Daoy (cell line): ENCODE data around the gene CST3. TPM values are rescaled to one million over a fixed set of nuclear protein-coding genes. Genes with fewer than 3 reads are reported as not detected.
"Not testable (repeated sequence)": the region's sequence is repeated elsewhere in the genome, so short reads cannot be mapped to it uniquely, and the experiment has no call there.

Experiments used
- DNase-seq: peaks from one replicate; pipeline ENCODE4 v3.0.0-alpha.2; 2015; ENCODE audit warnings: low read depth
- total RNA-seq: library from RNA; depleted of rRNA; stranded (reverse); fragments of >200 nt; shearing (Covaris generic); gene quantifications from 2 replicates; pipeline ENCODE4 v1.2.3, GENCODE V29; 2014; rRNA removed

Gene CST3, protein sequence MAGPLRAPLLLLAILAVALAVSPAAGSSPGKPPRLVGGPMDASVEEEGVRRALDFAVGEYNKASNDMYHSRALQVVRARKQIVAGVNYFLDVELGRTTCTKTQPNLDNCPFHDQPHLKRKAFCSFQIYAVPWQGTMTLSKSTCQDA
- total RNA-seq: 46.3 and 46.6 TPM in 2 replicates

- DNase-seq: peak; percentile 87
Measured at GRCh38 chr20:23637282-23638221, at the start of gene CST3. TSS of gene CST3 (minus strand) at chr20:23637955. CDS start at chr20:23637862, 93 bp downstream.

GRCh38 chr20:23686046-23686750, 48.4 kb upstream of the CST3 start:
- DNase-seq: no peak

- DNase-seq: not testable (repeated sequence)
Measured at GRCh38 chr20:23685529-23685896, 47.8 kb upstream of the CST3 start.

DNA sequence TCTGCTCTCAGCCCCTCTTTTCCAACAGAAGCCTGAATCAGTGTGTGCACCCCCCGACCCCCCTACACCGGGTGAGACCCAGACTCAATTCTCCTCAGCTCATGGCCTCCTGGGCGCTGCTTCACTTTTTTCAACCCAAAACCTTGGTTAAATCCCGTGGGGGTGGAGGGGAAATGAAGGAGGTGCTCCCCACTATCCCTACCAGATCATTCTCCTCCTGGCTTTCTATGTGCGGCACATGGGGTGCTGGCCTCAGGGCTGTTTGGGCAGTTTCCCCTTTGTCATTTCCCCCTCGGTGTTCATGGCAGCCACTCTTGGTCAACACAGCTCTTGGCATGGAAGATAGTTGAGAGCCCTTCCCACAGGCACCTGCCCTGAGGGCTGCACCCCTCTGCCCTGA, 46.5 kb upstream of the CST3 start:
- no peak for DNase-seq

GRCh38 chr20:23683807-23684206, 46.1 kb upstream of the CST3 start:
- DNase-seq: no peak

DNA sequence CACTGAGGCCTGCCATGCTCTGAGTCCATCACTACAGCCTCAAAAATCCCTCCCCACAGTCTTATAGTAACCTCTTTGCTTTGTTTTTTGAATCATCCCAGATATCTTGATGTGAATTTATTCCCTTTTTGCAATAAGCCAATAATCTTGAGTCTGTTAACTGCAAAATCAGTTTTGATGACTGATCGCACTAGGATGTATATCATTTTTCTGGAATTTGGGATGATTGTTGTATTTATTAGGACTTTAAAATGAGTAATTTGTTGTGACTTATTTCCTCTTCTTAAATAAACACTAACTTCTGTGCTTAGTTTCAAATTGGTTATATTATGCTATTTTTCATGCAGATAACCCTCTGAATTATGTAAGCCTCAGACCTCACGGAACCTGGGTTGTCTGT, 45.5 kb upstream of the CST3 start:
- no peak for DNase-seq

DNA sequence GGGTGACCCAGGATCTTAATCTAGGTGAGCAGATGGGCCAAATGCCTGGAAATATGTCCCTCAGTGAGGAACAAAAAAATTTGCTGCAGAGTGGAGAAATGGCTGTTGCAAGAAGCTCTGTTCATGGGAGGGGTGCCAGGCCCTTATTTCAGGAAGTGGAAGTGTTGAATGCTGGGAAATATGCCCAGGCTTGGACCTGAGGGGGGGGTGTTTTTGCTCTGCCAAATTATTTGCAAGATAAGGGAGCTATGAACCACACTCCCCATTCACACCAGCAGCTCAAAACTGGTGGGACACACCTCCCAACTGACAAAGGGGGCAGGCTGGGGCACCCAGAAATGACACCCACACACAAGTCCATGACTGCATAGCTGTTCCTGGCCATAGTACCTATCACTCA, 42.4 kb upstream of the CST3 start:
- DNase-seq: no peak

DNA sequence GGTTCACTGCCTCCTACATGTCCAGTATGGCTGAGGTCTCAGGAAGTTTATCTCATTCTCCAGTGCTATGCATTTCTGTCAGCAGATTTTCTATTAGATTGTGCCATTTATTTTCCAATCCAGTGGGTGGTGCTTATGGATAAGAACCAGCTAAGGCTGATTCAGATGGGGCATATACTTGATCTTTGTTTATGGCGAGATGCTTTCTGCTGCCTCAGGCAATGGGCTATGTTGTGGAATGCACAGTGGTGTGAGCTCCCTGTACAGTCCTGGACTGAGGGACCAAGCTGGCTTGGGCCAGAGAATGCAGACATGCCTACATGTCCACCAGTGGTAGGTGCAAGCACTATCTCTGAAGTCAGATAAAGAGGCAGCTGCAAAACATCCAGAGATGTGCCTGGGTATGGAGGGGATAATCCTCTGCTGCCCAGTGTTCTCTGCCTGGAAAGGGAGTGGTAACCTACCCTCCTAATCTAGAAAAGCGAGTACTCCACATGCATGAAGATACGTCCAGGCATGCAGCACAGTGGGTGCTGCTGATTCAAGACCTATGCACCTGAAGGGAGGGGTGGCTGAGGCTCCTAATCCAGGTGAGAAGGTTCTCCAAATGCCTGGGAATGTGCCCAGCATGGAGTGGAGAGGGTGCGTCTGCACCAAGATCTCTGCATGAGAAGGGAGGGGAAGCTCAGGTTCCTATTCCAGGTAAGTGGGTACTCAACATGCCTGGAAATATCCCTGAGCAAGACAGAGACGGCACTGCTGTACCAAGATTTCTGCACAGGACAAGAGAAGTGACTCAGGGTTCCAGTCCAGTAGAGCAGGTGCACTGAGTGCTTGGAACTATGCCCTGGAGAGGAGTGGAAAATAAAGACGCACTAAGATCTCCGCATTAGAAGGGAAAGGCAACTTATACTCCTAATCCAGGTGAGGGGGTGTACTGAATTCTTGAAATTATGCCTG, 41.7 kb upstream of the CST3 start:
- DNase-seq: no peak

GRCh38 chr20:23673209-23673608, 35.5 kb upstream of the CST3 start:
- DNase-seq: no peak

- no peak for DNase-seq
Measured at GRCh38 chr20:23672158-23672557, 34.4 kb upstream of the CST3 start.

- DNase-seq: no peak
Measured at GRCh38 chr20:23671479-23671878, 33.7 kb upstream of the CST3 start.

GRCh38 chr20:23670361-23670760, 32.6 kb upstream of the CST3 start:
- no peak for DNase-seq

DNA sequence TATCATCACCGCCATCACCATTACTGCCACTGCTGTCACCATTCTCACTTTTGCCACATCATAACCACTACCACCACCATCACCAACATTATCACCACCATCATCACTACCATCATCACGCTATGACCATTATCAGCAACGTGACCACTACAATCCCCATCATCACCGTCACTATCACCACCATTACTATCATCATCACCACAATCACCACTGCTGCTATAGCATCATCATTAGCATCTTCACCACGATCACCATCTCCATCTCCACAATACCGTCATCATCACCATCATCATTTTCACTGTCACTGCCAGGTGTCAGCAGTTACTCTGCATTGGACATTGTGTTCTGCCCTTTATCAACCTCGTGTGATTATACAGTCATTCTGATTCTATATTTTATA, 32.1 kb upstream of the CST3 start:
- no peak for DNase-seq

- no peak for DNase-seq
Measured at GRCh38 chr20:23669327-23669726, 31.6 kb upstream of the CST3 start.

GRCh38 chr20:23668477-23668951, 30.8 kb upstream of the CST3 start:
- DNase-seq: peak; percentile 19

- no peak for DNase-seq
Measured at GRCh38 chr20:23667666-23668065, 29.9 kb upstream of the CST3 start.

- DNase-seq: no peak
Measured at GRCh38 chr20:23666698-23667097, 28.9 kb upstream of the CST3 start.

- DNase-seq: no peak
Measured at GRCh38 chr20:23666189-23666588, 28.4 kb upstream of the CST3 start.

GRCh38 chr20:23664954-23665353, 27.2 kb upstream of the CST3 start:
- DNase-seq: no peak

- not testable (repeated sequence) for DNase-seq
Measured at GRCh38 chr20:23664046-23664445, 26.3 kb upstream of the CST3 start.

- DNase-seq: no peak
Measured at GRCh38 chr20:23663180-23663579, 25.4 kb upstream of the CST3 start.
